Erythroblast (primary cell): ENCODE measurements around the gene ARHGAP26.

Experiments used
- GATA1 ChIP-seq: IDR thresholded peaks from 2 replicates; pipeline ENCODE4 v1.6.1; 2011; ENCODE audit warnings: low read depth, mild to moderate bottlenecking, control low read depth, low read length, moderate library complexity
- POLR2A ChIP-seq: IDR thresholded peaks from 2 replicates; pipeline ENCODE4 v1.6.1; 2011; ENCODE audit warnings: mild to moderate bottlenecking, low read length

DNA sequence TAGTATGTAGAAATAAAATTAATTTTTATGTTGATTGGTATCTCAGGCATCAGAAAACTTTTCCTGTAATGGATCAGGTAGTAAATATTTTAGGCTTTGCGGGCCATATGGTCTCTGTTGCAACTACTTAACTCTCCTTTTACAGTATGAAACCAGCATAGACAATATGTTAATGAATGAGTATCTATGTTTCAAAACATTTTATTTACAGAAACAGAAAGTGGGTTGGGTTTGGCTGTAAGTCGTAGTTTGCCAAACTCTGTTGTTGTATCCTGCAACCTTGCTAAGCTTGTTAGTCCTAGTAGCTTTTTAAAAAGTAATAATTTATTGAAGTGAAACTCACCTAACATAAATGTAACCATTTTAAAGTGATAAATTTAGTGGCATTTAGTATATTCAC lies 501.3 kb downstream of the ARHGAP26 start:
- TF ChIP-seq POLR2A (no peak), GATA1 (no peak)
